Measurements from ENCODE around the gene CACNA2D3. TPM values are rescaled to one million over a fixed set of nuclear protein-coding genes. Genes with fewer than 3 reads are reported as not detected.

Gene CACNA2D3
- total RNA-seq, 2 experiments from 2014 or later: not detected

- Histone ChIP-seq H3K36me3 (ENCODE audit: insufficient read depth, low read length) (no peaks in the 10 kb centered on the region), H3K4me3 (ENCODE audit: low read depth, low read length, poor library complexity, severe bottlenecking) (no peak overlapping the region), H4K20me1 (ENCODE audit: insufficient read depth, low read length) (no peaks in the 10 kb centered on the region), H3K79me2 (ENCODE audit: insufficient read depth, low read depth, low read length) (no peaks in the 10 kb centered on the region), H3K9me2 (ENCODE audit: insufficient read depth, low read length) (no peaks in the 10 kb centered on the region), H3K27ac (ENCODE audit: low read depth, low read length, poor library complexity, severe bottlenecking) (no peak overlapping the region), H3K4me1 (ENCODE audit: insufficient read depth, low read length, poor library complexity, severe bottlenecking) (no peaks in the 10 kb centered on the region), H3K4me2 (ENCODE audit: low read length) (no peak overlapping the region), H3K9me3 (ENCODE audit: low read length) (no peaks in the 10 kb centered on the region), H2AFZ (ENCODE audit: low read length) (no peak overlapping the region)
- ChIA-PET CTCF (ENCODE audit: unreplicated experiment) (no interaction called here), POLR2A (interaction anchor here (0.7 kb wide), 1 partner anchor 1217 kb away, joined by 3 read pairs; no protein-coding TSS in a partner anchor)
- DNase-seq (ENCODE audit: low spot score): no peak
- intact Hi-C loops (cut with micrococcal nuclease; ENCODE audit: unreplicated experiment): no loop called here
- TF ChIP-seq CTCF (conservative IDR thresholded peaks at IDR 0.05; ENCODE audit: low read length) (no peak), EZH2phosphoT487 (IDR thresholded peaks at IDR 0.05; ENCODE audit: borderline replicate concordance, low read depth, low read length) (no peak)
- BruUV-seq (replicated peaks): no TSS peak
Measured at GRCh38 chr3:54897028-54897711, 774.8 kb downstream of the CACNA2D3 start.

- Histone ChIP-seq H3K79me2 (ENCODE audit: insufficient read depth, low read depth, low read length) (no peaks in the 10 kb centered on the region), H3K27ac (ENCODE audit: low read depth, low read length, poor library complexity, severe bottlenecking) (no peak overlapping the region), H2AFZ (ENCODE audit: low read length) (no peak overlapping the region), H3K9me3 (ENCODE audit: low read length) (no peaks in the 10 kb centered on the region), H3K36me3 (ENCODE audit: insufficient read depth, low read length) (no peaks in the 10 kb centered on the region), H3K4me1 (ENCODE audit: insufficient read depth, low read length, poor library complexity, severe bottlenecking) (no peaks in the 10 kb centered on the region), H3K4me3 (ENCODE audit: low read depth, low read length, poor library complexity, severe bottlenecking) (no peak overlapping the region), H3K9me2 (ENCODE audit: insufficient read depth, low read length) (no peaks in the 10 kb centered on the region), H4K20me1 (ENCODE audit: insufficient read depth, low read length) (no peaks in the 10 kb centered on the region), H3K4me2 (ENCODE audit: low read length) (no peak overlapping the region)
- TF ChIP-seq CTCF (conservative IDR thresholded peaks at IDR 0.05; ENCODE audit: low read length) (no peak), EZH2phosphoT487 (IDR thresholded peaks at IDR 0.05; ENCODE audit: borderline replicate concordance, low read depth, low read length) (no peak)
- no peak for DNase-seq (ENCODE audit: low spot score)
- BruUV-seq (replicated peaks): no TSS peak
- ChIA-PET POLR2A (no interaction called here), CTCF (ENCODE audit: unreplicated experiment) (no interaction called here)
- intact Hi-C loops (cut with micrococcal nuclease; ENCODE audit: unreplicated experiment): no loop called here
Measured at GRCh38 chr3:54899273-54899672, 776.9 kb downstream of the CACNA2D3 start.

- POLR2A ChIA-PET: no interaction called here
- TF ChIP-seq CTCF (conservative IDR thresholded peaks at IDR 0.05; ENCODE audit: low read length) (no peak), EZH2phosphoT487 (IDR thresholded peaks at IDR 0.05; ENCODE audit: borderline replicate concordance, low read depth, low read length) (no peak)
Measured at GRCh38 chr3:54900838-54901591, 778.7 kb downstream of the CACNA2D3 start.

More at GRCh38 chr3:54900838-54901591, 778.7 kb downstream of the CACNA2D3 start:
- Histone ChIP-seq H3K79me2 (ENCODE audit: insufficient read depth, low read depth, low read length) (no peaks in the 10 kb centered on the region), H3K4me1 (ENCODE audit: insufficient read depth, low read length, poor library complexity, severe bottlenecking) (no peaks in the 10 kb centered on the region), H3K27ac (ENCODE audit: low read depth, low read length, poor library complexity, severe bottlenecking) (no peak overlapping the region), H3K4me2 (ENCODE audit: low read length) (no peak overlapping the region), H3K36me3 (ENCODE audit: insufficient read depth, low read length) (no peaks in the 10 kb centered on the region), H3K9me2 (ENCODE audit: insufficient read depth, low read length) (no peaks in the 10 kb centered on the region), H3K9me3 (ENCODE audit: low read length) (no peaks in the 10 kb centered on the region), H4K20me1 (ENCODE audit: insufficient read depth, low read length) (no peaks in the 10 kb centered on the region), H2AFZ (ENCODE audit: low read length) (no peak overlapping the region), H3K4me3 (ENCODE audit: low read depth, low read length, poor library complexity, severe bottlenecking) (no peak overlapping the region)
- CTCF ChIA-PET (ENCODE audit: unreplicated experiment): no interaction called here
- intact Hi-C loops (cut with micrococcal nuclease; ENCODE audit: unreplicated experiment): no loop called here
- no TSS peak for BruUV-seq (replicated peaks)
- DNase-seq (ENCODE audit: low spot score): no peak
